SK-N-SH (cell line): ENCODE results near the gene CCDC183. TPM values are rescaled to one million over a fixed set of nuclear protein-coding genes. Genes with fewer than 3 reads are reported as not detected.

Source experiments
- CTCF ChIA-PET: fragments of 300-600, 350-600 bp; formaldehyde crosslinking; extraction: SDS; loops from one replicate; lab custom pipeline; 2021; lab: Yijun Ruan, JAX
- POLR2A ChIA-PET: fragments of 350-600 bp; sonication (Branson Sonifier 250); formaldehyde crosslinking; extraction: SDS; loops from one replicate; lab custom pipeline; 2020; ENCODE audit warnings: antibody characterized with exemption, inconsistent platforms; lab: Yijun Ruan, JAX
- DNase-seq: peaks from one replicate; pipeline ENCODE4 v3.0.0; 2012
- H2AFZ ChIP-seq: fragments of 200-600 bp; sonication (generic); 2 replicates; pipeline ENCODE4 v1.8.1; 2016; ENCODE audit warnings: antibody characterized with exemption, mild to moderate bottlenecking, low read depth
- H3F3A ChIP-seq: fragments of 200-600 bp; sonication (generic); replicated peaks from 2 replicates; pipeline ENCODE3; 2016; ENCODE audit warnings: antibody characterized with exemption, mild to moderate bottlenecking; ENCODE audit not compliant: insufficient read depth
- H3K27ac ChIP-seq, 2 experiments: fragments of 200-500 bp in 1 of 2; fragments of 200-600 bp in 1 of 2; sonication (Bioruptor generic) in 1 of 2; sonication (generic), shearing (Covaris generic) in 1 of 2; 2 replicates each; pipeline versions ENCODE4 v1.5.1 to v1.6.1; 2014 to 2016; ENCODE audit warnings: low read depth in 2 of 2, inconsistent platforms in 1 of 2, low read length in 1 of 2, mild to moderate bottlenecking in 1 of 2, mixed read lengths in 1 of 2
- H3K27me3 ChIP-seq: fragments of 200-600 bp; sonication (generic), shearing (Covaris generic); 2 replicates; pipeline ENCODE4 v1.6.1; 2016; ENCODE audit warnings: mixed run types; ENCODE audit not compliant: insufficient read depth
- H3K36me3 ChIP-seq, 2 experiments: fragments of 200-500 bp in 1 of 2; fragments of 200-600 bp in 1 of 2; sonication (Bioruptor generic) in 1 of 2; sonication (generic) in 1 of 2; replicated peaks in 1 of 2; 2 replicates each; pipeline versions ENCODE3 to v1.5.1; 2014 to 2016; ENCODE audit warnings: low read length in 1 of 2, mild to moderate bottlenecking in 1 of 2; ENCODE audit not compliant: insufficient read depth in 2 of 2, control insufficient read depth in 1 of 2
- H3K4me1 ChIP-seq, 2 experiments: fragments of 200-500 bp in 1 of 2; fragments of 200-600 bp in 1 of 2; sonication (Bioruptor generic) in 1 of 2; sonication (generic), shearing (Covaris generic) in 1 of 2; 2 replicates each; pipeline versions ENCODE4 v1.5.1 to v1.6.1; 2014 to 2016; ENCODE audit warnings: low read depth in 1 of 2, low read length in 1 of 2, mixed run types in 1 of 2; ENCODE audit not compliant: insufficient read depth in 2 of 2, control insufficient read depth in 1 of 2
- H3K4me2 ChIP-seq: fragments of 200-600 bp; sonication (generic), shearing (Covaris generic); 2 replicates; pipeline ENCODE4 v1.6.1; 2017; ENCODE audit warnings: mixed run types
- H3K4me3 ChIP-seq, 2 experiments: fragments of 200-500 bp in 1 of 2; fragments of 200-600 bp in 1 of 2; sonication (Bioruptor generic) in 1 of 2; sonication (generic), shearing (Covaris generic) in 1 of 2; 2 replicates each; pipeline versions ENCODE4 v1.5.1 to v1.8.1; 2014 to 2016; ENCODE audit warnings: low read depth in 2 of 2, inconsistent platforms in 1 of 2, low read length in 1 of 2, mild to moderate bottlenecking in 1 of 2, mixed read lengths in 1 of 2, moderate library complexity in 1 of 2
- H3K79me2 ChIP-seq: fragments of 200-600 bp; sonication (generic); 2 replicates; pipeline ENCODE4 v1.8.1; 2017; ENCODE audit warnings: mild to moderate bottlenecking; ENCODE audit not compliant: insufficient read depth
- H3K9ac ChIP-seq: fragments of 200-600 bp; sonication (generic); 2 replicates; pipeline ENCODE4 v1.6.1; 2017; ENCODE audit warnings: mixed run types
- H3K9me2 ChIP-seq: fragments of 200-600 bp; sonication (generic); 2 replicates; pipeline ENCODE4 v1.6.1; 2017; ENCODE audit warnings: mixed run types
- H3K9me3 ChIP-seq: fragments of 200-600 bp; sonication (generic); 2 replicates; pipeline ENCODE4 v1.6.1; 2017; ENCODE audit warnings: mixed run types, mild to moderate bottlenecking, moderate library complexity
- H4K20me1 ChIP-seq: fragments of 200-600 bp; sonication (generic); 2 replicates; pipeline ENCODE4 v1.6.1; 2017; ENCODE audit warnings: mild to moderate bottlenecking, mixed run types; ENCODE audit not compliant: insufficient read depth
- FOSL2 ChIP-seq: IDR thresholded peaks from 2 replicates; pipeline ENCODE4 v1.4.0; 2012; ENCODE audit warnings: low read depth, mild to moderate bottlenecking, moderate library complexity, borderline replicate concordance
- NRF1 ChIP-seq: IDR thresholded peaks from 2 replicates; pipeline ENCODE4 v1.6.1; 2012; ENCODE audit warnings: low read depth, mild to moderate bottlenecking, low read length
- POLR2AphosphoS5 ChIP-seq: IDR thresholded peaks from 2 replicates; pipeline ENCODE4 v1.6.1; 2012; ENCODE audit warnings: low read depth, low read length
- RCOR1 ChIP-seq: fragments of 150-350 bp; IDR thresholded peaks from 2 replicates; pipeline ENCODE4 v1.6.1; 2017; ENCODE audit warnings: antibody characterized with exemption, low read length
- SIN3A ChIP-seq: IDR thresholded peaks from 2 replicates; pipeline ENCODE4 v1.6.1; 2012; ENCODE audit warnings: low read depth, mild to moderate bottlenecking, low read length, moderate library complexity, borderline replicate concordance
- TCF12 ChIP-seq: IDR thresholded peaks from 2 replicates; pipeline ENCODE4 v1.4.0; 2012
- TEAD4 ChIP-seq: IDR thresholded peaks from 2 replicates; pipeline ENCODE4 v1.4.0; 2012; ENCODE audit warnings: mild to moderate bottlenecking, borderline replicate concordance; ENCODE audit not compliant: insufficient read depth
- WGBS: methylation state at CpG from one replicate; pipeline ENCODE4 v1.1.6; 2017; ENCODE audit warnings: low lambda C conversion rate; 5-methylcytosine and 5-hydroxymethylcytosine counted together
- polyA plus RNA-seq, 3 experiments: library from polyadenylated mRNA; depleted of rRNA; stranded (reverse); fragments of >200 nt; gene quantifications; 2 replicates each; pipeline ENCODE4 v1.2.3, GENCODE V29; 2012
- TF ChIP-seq, protein P1 (sequence below): IDR thresholded peaks from 2 replicates; pipeline ENCODE4; 2012
- TF ChIP-seq, protein P2 (sequence below): IDR thresholded peaks from 2 replicates; pipeline ENCODE4 v1.4.0; 2012; ENCODE audit warnings: low read depth, borderline replicate concordance
- TF ChIP-seq, protein P3 (sequence below): fragments of 150-350 bp; IDR thresholded peaks from 2 replicates; pipeline ENCODE4 v1.6.1; 2017; ENCODE audit warnings: antibody characterized with exemption, low read length, low read depth, borderline replicate concordance
- TF ChIP-seq, protein P4 (sequence below): IDR thresholded peaks from 2 replicates; pipeline ENCODE4 v1.4.0; 2012; ENCODE audit warnings: low read depth
- TF ChIP-seq, protein P5 (sequence below): IDR thresholded peaks from 2 replicates; pipeline ENCODE4 v1.6.1; 2012; ENCODE audit warnings: mild to moderate bottlenecking, low read depth, low read length, moderate library complexity

CCDC183 gene
- polyA plus RNA-seq, 1 of the 3 experiments (the other 2 are of a cell fraction) = 5.3 TPM

DNA sequence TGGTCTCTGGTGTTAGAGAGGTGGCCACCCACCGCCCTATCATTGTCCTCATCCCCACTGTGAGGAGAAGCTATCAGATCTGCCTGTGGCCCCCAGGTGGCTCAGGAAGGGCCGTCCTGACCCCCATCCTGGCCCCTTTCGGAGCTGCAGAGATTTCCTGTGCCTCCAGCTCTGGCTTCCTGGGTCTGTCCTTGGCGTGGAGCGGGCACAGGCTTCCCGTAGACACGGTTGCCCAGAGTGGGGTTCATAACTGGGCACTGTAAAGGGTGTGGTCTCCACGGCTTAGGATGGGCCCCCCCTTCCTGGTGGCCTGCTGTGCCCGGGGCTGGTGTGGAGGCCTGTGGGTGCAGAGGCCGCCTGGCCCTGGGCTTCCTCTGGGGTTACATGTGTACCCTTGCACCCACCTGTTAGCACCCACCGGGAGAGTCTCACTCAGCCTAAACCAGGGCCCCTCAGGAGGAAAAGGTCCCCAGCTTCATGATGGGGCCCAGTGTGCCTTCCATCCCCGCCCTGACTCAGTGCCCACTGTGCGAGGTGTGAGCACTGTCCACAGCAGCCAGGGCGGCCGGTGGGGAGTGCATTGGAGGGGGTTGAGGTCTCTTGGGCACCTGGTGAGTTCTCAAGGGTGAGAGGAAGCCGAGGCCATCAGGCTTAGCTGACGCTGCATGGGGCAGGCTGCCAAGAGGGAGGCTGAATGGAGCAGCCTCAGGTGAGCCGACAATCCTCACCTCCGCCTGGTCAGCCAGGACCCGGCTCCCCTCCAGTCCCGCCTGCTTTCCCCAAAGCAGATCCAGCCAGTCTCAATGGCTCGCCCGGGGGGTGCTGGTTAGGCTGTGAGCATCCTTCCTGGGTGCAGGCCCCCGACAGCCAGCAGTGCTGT lies 30.8 kb downstream of the CCDC183 start:
- peaks cover 7 to 77% of the 10 kb centered on the region in 2 experiments for H3K36me3 ChIP-seq
- WGBS = 100% methylated on average over 10 of the region's 24 CpGs

More for the DNA sequence above, 30.8 kb downstream of the CCDC183 start:
- Histone ChIP-seq H3K27ac (no peak overlapping the region; a peak in 1 of 4 replicates), H3K4me1 (no peaks in the 10 kb centered on the region), H2AFZ (no peak overlapping the region), H3K4me2 (no peak overlapping the region), H3K4me3 (no peak overlapping the region), H4K20me1 (peaks cover 6% of the 10 kb centered on the region; the same call in 1 of the 2 replicates), H3K9me3 (no peaks in the 10 kb centered on the region), H3F3A (no peaks in the 10 kb centered on the region), H3K27me3 (no peaks in the 10 kb centered on the region), H3K9me2 (no peaks in the 10 kb centered on the region), H3K79me2 (no peaks in the 10 kb centered on the region), H3K9ac (no peak overlapping the region)
- ChIA-PET POLR2A (interaction anchor here (1.0 kb wide), 1 partner anchor 11 kb away, joined by 3 read pairs; no protein-coding TSS in a partner anchor), CTCF (interaction anchor here (0.9 to 1.5 kb wide), 4 partner anchors 10 to 38 kb away, joined by 3 to 4 read pairs (median 4); partner anchors contain the start of gene AJM1)
- DNase-seq = no peak
- TF ChIP-seq POLR2AphosphoS5 (no peak), TEAD4 (no peak), SIN3A (no peak), NRF1 (no peak), FOSL2 (no peak), RCOR1 (no peak), TCF12 (no peak)
- TF ChIP-seq, protein P1, sequence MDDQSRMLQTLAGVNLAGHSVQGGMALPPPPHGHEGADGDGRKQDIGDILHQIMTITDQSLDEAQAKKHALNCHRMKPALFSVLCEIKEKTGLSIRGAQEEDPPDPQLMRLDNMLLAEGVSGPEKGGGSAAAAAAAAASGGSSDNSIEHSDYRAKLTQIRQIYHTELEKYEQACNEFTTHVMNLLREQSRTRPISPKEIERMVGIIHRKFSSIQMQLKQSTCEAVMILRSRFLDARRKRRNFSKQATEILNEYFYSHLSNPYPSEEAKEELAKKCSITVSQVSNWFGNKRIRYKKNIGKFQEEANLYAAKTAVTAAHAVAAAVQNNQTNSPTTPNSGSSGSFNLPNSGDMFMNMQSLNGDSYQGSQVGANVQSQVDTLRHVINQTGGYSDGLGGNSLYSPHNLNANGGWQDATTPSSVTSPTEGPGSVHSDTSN = no peak
- TF ChIP-seq, protein P2, sequence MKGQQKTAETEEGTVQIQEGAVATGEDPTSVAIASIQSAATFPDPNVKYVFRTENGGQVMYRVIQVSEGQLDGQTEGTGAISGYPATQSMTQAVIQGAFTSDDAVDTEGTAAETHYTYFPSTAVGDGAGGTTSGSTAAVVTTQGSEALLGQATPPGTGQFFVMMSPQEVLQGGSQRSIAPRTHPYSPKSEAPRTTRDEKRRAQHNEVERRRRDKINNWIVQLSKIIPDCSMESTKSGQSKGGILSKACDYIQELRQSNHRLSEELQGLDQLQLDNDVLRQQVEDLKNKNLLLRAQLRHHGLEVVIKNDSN = no peak
- TF ChIP-seq, protein P3, sequence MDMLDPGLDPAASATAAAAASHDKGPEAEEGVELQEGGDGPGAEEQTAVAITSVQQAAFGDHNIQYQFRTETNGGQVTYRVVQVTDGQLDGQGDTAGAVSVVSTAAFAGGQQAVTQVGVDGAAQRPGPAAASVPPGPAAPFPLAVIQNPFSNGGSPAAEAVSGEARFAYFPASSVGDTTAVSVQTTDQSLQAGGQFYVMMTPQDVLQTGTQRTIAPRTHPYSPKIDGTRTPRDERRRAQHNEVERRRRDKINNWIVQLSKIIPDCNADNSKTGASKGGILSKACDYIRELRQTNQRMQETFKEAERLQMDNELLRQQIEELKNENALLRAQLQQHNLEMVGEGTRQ = no peak
- TF ChIP-seq, protein P4, sequence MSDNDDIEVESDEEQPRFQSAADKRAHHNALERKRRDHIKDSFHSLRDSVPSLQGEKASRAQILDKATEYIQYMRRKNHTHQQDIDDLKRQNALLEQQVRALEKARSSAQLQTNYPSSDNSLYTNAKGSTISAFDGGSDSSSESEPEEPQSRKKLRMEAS = no peak
- TF ChIP-seq, protein P5, sequence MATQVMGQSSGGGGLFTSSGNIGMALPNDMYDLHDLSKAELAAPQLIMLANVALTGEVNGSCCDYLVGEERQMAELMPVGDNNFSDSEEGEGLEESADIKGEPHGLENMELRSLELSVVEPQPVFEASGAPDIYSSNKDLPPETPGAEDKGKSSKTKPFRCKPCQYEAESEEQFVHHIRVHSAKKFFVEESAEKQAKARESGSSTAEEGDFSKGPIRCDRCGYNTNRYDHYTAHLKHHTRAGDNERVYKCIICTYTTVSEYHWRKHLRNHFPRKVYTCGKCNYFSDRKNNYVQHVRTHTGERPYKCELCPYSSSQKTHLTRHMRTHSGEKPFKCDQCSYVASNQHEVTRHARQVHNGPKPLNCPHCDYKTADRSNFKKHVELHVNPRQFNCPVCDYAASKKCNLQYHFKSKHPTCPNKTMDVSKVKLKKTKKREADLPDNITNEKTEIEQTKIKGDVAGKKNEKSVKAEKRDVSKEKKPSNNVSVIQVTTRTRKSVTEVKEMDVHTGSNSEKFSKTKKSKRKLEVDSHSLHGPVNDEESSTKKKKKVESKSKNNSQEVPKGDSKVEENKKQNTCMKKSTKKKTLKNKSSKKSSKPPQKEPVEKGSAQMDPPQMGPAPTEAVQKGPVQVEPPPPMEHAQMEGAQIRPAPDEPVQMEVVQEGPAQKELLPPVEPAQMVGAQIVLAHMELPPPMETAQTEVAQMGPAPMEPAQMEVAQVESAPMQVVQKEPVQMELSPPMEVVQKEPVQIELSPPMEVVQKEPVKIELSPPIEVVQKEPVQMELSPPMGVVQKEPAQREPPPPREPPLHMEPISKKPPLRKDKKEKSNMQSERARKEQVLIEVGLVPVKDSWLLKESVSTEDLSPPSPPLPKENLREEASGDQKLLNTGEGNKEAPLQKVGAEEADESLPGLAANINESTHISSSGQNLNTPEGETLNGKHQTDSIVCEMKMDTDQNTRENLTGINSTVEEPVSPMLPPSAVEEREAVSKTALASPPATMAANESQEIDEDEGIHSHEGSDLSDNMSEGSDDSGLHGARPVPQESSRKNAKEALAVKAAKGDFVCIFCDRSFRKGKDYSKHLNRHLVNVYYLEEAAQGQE = no peak
